K562 (cell line): ENCODE data around the gene HSD17B8. TPM values are rescaled to one million over a fixed set of nuclear protein-coding genes. Genes with fewer than 3 reads are reported as not detected.

Experiments
- ATF3 ChIP-seq, 2 experiments: fragments of 450-650 bp in 1 of 2; sonication (generic) in 1 of 2; formaldehyde crosslinking in 1 of 2; IDR thresholded peaks in 1 of 2; conservative IDR thresholded peaks in 1 of 2; 2 replicates each; pipeline versions ENCODE4 v1.6.1 to v1.8.1; 2016 to 2023; ENCODE audit warnings: mild to moderate bottlenecking in 2 of 2, moderate library complexity in 2 of 2, inconsistent platforms in 1 of 2, missing genetic modification reagents in 1 of 2
- CREM ChIP-seq: IDR thresholded peaks from 2 replicates; pipeline ENCODE4 v1.6.1; 2014; ENCODE audit warnings: antibody characterized with exemption, low read depth
- DNMT1 ChIP-seq: fragments of 450-650 bp; IDR thresholded peaks from 2 replicates; pipeline ENCODE4 v1.6.1; 2016; ENCODE audit warnings: antibody characterized with exemption, mild to moderate bottlenecking
- EGR1 ChIP-seq: fragments of 450-650 bp; conservative IDR thresholded peaks from 2 replicates; pipeline ENCODE4 v1.6.1; 2017; ENCODE audit warnings: mild to moderate bottlenecking
- ELF2 ChIP-seq: fragments of 250-450 bp; sonication (Bioruptor Pico); IDR thresholded peaks from 2 replicates; pipeline ENCODE4 v1.5.0; 2021; ENCODE audit warnings: mild to moderate bottlenecking
- FOXP4 ChIP-seq: sonication (generic); formaldehyde crosslinking; IDR thresholded peaks from 2 replicates; pipeline ENCODE4 v1.8.0; 2022; ENCODE audit warnings: mild to moderate bottlenecking, missing genetic modification reagents, borderline replicate concordance
- GTF2F1 ChIP-seq: IDR thresholded peaks from 2 replicates; pipeline ENCODE4 v1.6.1; 2011; ENCODE audit warnings: low read depth, low read length, improper control_type of control experiment
- HDAC3 ChIP-seq: fragments of 450-650 bp; IDR thresholded peaks from 2 replicates; pipeline ENCODE4 v1.6.1; 2018; ENCODE audit warnings: borderline replicate concordance, mild to moderate bottlenecking, moderate library complexity; ENCODE audit not compliant: partially characterized antibody
- HMG20B ChIP-seq: fragments of 250-450 bp; sonication (Bioruptor Pico); IDR thresholded peaks from 2 replicates; pipeline ENCODE4 v1.5.0; 2021; ENCODE audit warnings: mild to moderate bottlenecking
- HNRNPL ChIP-seq: fragments of 200-400 bp; formaldehyde crosslinking; IDR thresholded peaks from 2 replicates; pipeline ENCODE4 v1.6.1; 2017; ENCODE audit warnings: low read depth, mild to moderate bottlenecking, low read length
- HNRNPLL ChIP-seq: fragments of 200-400 bp; formaldehyde crosslinking; IDR thresholded peaks from 2 replicates; pipeline ENCODE4 v1.6.1; 2017; ENCODE audit warnings: low read length, low read depth, mild to moderate bottlenecking; ENCODE audit not compliant: poor library complexity, severe bottlenecking
- KLF13 ChIP-seq: fragments of 450-650 bp; IDR thresholded peaks from 2 replicates; pipeline ENCODE4 v1.6.1; 2016; ENCODE audit warnings: missing genetic modification characterization, low read depth, mild to moderate bottlenecking, missing compliant biosample characterization, moderate library complexity, borderline replicate concordance
- NFYB ChIP-seq: IDR thresholded peaks from 2 replicates; pipeline ENCODE4 v1.6.1; 2011; ENCODE audit warnings: mild to moderate bottlenecking, moderate library complexity; ENCODE audit not compliant: insufficient read length; ENCODE audit errors: extremely low read depth
- PHF8 ChIP-seq: fragments of 200-600 bp; sonication (generic); IDR thresholded peaks from 2 replicates; pipeline ENCODE4 v1.6.1; 2012; ENCODE audit warnings: mixed run types, mild to moderate bottlenecking, inconsistent platforms, low read length, moderate library complexity, borderline replicate concordance
- SAFB2 ChIP-seq: fragments of 200-400 bp; formaldehyde crosslinking; IDR thresholded peaks from 2 replicates; pipeline ENCODE4 v1.6.1; 2018; ENCODE audit warnings: borderline replicate concordance, low read length, low read depth, moderate library complexity; ENCODE audit not compliant: severe bottlenecking
- SFPQ ChIP-seq: fragments of 200-400 bp; formaldehyde crosslinking; IDR thresholded peaks from 2 replicates; pipeline ENCODE4 v1.6.1; 2017; ENCODE audit warnings: mild to moderate bottlenecking, low read depth, low read length, moderate library complexity
- STAG1 ChIP-seq: sonication (generic); formaldehyde crosslinking; IDR thresholded peaks from 2 replicates; pipeline ENCODE4 v1.5.0; 2020; ENCODE audit warnings: missing genetic modification reagents, borderline replicate concordance
- TEAD4 ChIP-seq, 2 experiments: sonication (generic) in 1 of 2; formaldehyde crosslinking in 1 of 2; IDR thresholded peaks; 2 replicates each; pipeline versions ENCODE4 v1.6.1 to v1.8.0; 2012 to 2022; ENCODE audit warnings: borderline replicate concordance in 1 of 2, inconsistent platforms in 1 of 2, low read length in 1 of 2, mild to moderate bottlenecking in 1 of 2, missing genetic modification reagents in 1 of 2
- ZBTB17 ChIP-seq: fragments of 450-650 bp; formaldehyde crosslinking; IDR thresholded peaks from 2 replicates; pipeline ENCODE4 v1.4.0; 2020; ENCODE audit warnings: mild to moderate bottlenecking
- ZNF23 ChIP-seq: fragments of 250-450 bp; sonication (Bioruptor Pico); IDR thresholded peaks from 2 replicates; pipeline ENCODE4 v1.4.0; 2020; ENCODE audit warnings: mild to moderate bottlenecking
- ZNF354B ChIP-seq: fragments of 250-450 bp; sonication (Bioruptor Pico); IDR thresholded peaks from 2 replicates; pipeline ENCODE4 v1.4.0; 2020
- ZNF695 ChIP-seq: fragments of 450-650 bp; formaldehyde crosslinking; IDR thresholded peaks from 2 replicates; pipeline ENCODE4 v1.4.0; 2020; ENCODE audit warnings: mild to moderate bottlenecking, moderate library complexity
- ZSCAN29 ChIP-seq: fragments of 450-650 bp; IDR thresholded peaks from 2 replicates; pipeline ENCODE4 v1.6.1; 2017
- polyA plus RNA-seq, 8 experiments: library from polyadenylated mRNA; depleted of rRNA in 4 of 8; stranded (reverse) in 5 of 8; unstranded in 3 of 8; fragments of >200 nt; fragmentation: Nextera tagmentation in 2 of 8; fragmentation: Illumina TruSeq in 1 of 8; extraction: Ambion mirVana in 2 of 8; extraction: Trizol in 1 of 8; gene quantifications; 2 replicates each; pipeline versions ENCODE4 v1.2.1 to v1.2.3, GENCODE V29; 2011 to 2014; ENCODE audit warnings: inconsistent platforms in 1 of 8, missing spikeins in 1 of 8
- total RNA-seq, 7 experiments: library from RNA; depleted of rRNA in 6 of 7; stranded (reverse); fragments of >200 nt in 6 of 7; fragmentation: Illumina TruSeq in 2 of 7; extraction: Trizol in 2 of 7; gene quantifications; 2 replicates each; pipeline versions ENCODE4 v1.2.1 to v1.2.3, GENCODE V29; 2011 to 2021; ENCODE audit warnings: low replicate concordance in 1 of 7

Gene HSD17B8
- total and polyA plus RNA-seq, 9 of the 15 experiments (the other 6 are each of a cell fraction or from before 2014, with no cell fraction given) = 3.7 to 35.2 (median 14.2) TPM

- no peak; the same call in 1 of the 2 replicates for TF ChIP-seq ZBTB17
- no peak for TF ChIP-seq ZSCAN29
- peak; percentile 65; the same call in 1 of the 2 replicates for TF ChIP-seq PHF8
- 0 out of 2 replicates have a peak, but pooled peaks have one; percentile 39 for TF ChIP-seq ZNF23 (CRISPR knock-in tag)
- peak; percentile 45; the same call in 1 of the 2 replicates for TF ChIP-seq CREM
- peak; percentile 72 for TF ChIP-seq HNRNPLL
- no peak for TF ChIP-seq HDAC3
- peak; percentile 95 for TF ChIP-seq KLF13 (tag)
- TF ChIP-seq ELF2 (CRISPR knock-in tag) = peak; percentile 68; the same call in 1 of the 2 replicates
- TF ChIP-seq SFPQ = no peak
- no peak for TF ChIP-seq GTF2F1
- no peak for TF ChIP-seq TEAD4 (IDR thresholded peaks at IDR 0.05; ENCODE audit: low read length)
- no peak for TF ChIP-seq TEAD4 (CRISPR knock-in tag; IDR thresholded peaks at IDR 0.05; ENCODE audit: borderline replicate concordance)
- TF ChIP-seq ZNF695 (CRISPR knock-in tag) = 0 out of 2 replicates have a peak, but pooled peaks have one; percentile 54
- TF ChIP-seq FOXP4 = no peak
- peak; percentile 86 for TF ChIP-seq HMG20B
- peak; percentile 56; the same call in 1 of the 2 replicates for TF ChIP-seq HNRNPL
- TF ChIP-seq STAG1 (CRISPR knock-in tag) = no peak
- TF ChIP-seq ATF3 (IDR thresholded peaks at IDR 0.05) = no peak
- no peak for TF ChIP-seq ATF3 (CRISPR knock-in tag; conservative IDR thresholded peaks at IDR 0.05)
- TF ChIP-seq ZNF354B = no peak
- peak; percentile 93 for TF ChIP-seq NFYB
- peak; percentile 67 for TF ChIP-seq EGR1
- TF ChIP-seq SAFB2 = no peak
- peak; percentile 97 for TF ChIP-seq DNMT1
Measured at GRCh38 chr6:33204415-33205190, at the start of gene HSD17B8 (continued).
